H9 (cell line): ENCODE results near the gene SCGB1A1. TPM values are rescaled to one million over a fixed set of nuclear protein-coding genes. Genes with fewer than 3 reads are reported as not detected.

ENCODE experiments used
- DNase-seq: peaks from one replicate; pipeline ENCODE4 v3.0.0-alpha.2; 2017
- H2AFZ ChIP-seq: one replicate; pipeline ENCODE4 v1.6.1; 2013; ENCODE audit warnings: mild to moderate bottlenecking, low read length, control low read depth, moderate library complexity
- H2AK5ac ChIP-seq: 2 replicates; pipeline ENCODE4 v1.6.1; 2013; ENCODE audit warnings: low read length, control low read depth, mixed read lengths; ENCODE audit not compliant: insufficient read length
- H2BK120ac ChIP-seq: one replicate; pipeline ENCODE4 v1.6.1; 2013; ENCODE audit warnings: low read depth, mild to moderate bottlenecking, low read length, control low read depth, inconsistent platforms; ENCODE audit not compliant: poor library complexity, severe bottlenecking
- H2BK12ac ChIP-seq: 2 replicates; pipeline ENCODE4 v1.6.1; 2013; ENCODE audit warnings: low read length, control low read depth, mixed read lengths, low read depth; ENCODE audit not compliant: insufficient read length
- H2BK15ac ChIP-seq: 2 replicates; pipeline ENCODE4 v1.6.1; 2013; ENCODE audit warnings: low read depth, low read length, control low read depth
- H2BK20ac ChIP-seq: one replicate; pipeline ENCODE4 v1.6.1; 2013; ENCODE audit warnings: low read depth, mild to moderate bottlenecking, low read length, control low read depth, inconsistent platforms; ENCODE audit not compliant: poor library complexity, severe bottlenecking
- H2BK5ac ChIP-seq: 2 replicates; pipeline ENCODE4 v1.6.1; 2013; ENCODE audit warnings: low read length, control low read depth, mixed read lengths; ENCODE audit not compliant: insufficient read length
- H3K14ac ChIP-seq: 2 replicates; pipeline ENCODE4 v1.6.1; 2013; ENCODE audit warnings: low read length, control low read depth; ENCODE audit not compliant: insufficient read depth
- H3K18ac ChIP-seq: 2 replicates; pipeline ENCODE4 v1.6.1; 2013; ENCODE audit warnings: low read depth, mild to moderate bottlenecking, mixed read lengths, low read length, control low read depth; ENCODE audit not compliant: insufficient read length
- H3K23ac ChIP-seq: 2 replicates; pipeline ENCODE4 v1.6.1; 2013; ENCODE audit warnings: low read length, control low read depth, mixed read lengths, low read depth; ENCODE audit not compliant: insufficient read length
- H3K23me2 ChIP-seq: 2 replicates; pipeline ENCODE4 v1.6.1; 2013; ENCODE audit warnings: low read depth, mild to moderate bottlenecking, mixed read lengths, low read length, control low read depth; ENCODE audit not compliant: insufficient read length, poor library complexity, severe bottlenecking
- H3K27ac ChIP-seq: 2 replicates; pipeline ENCODE4 v1.5.1; 2013; ENCODE audit warnings: low read length, control low read depth, mixed read lengths, low read depth; ENCODE audit not compliant: insufficient read length
- H3K27me3 ChIP-seq: 2 replicates; pipeline ENCODE4 v1.6.1; 2013; ENCODE audit warnings: low read length, control low read depth, inconsistent platforms; ENCODE audit not compliant: insufficient read depth
- H3K4ac ChIP-seq: 2 replicates; pipeline ENCODE4 v1.6.1; 2013; ENCODE audit warnings: low read depth, mild to moderate bottlenecking, control low read depth, inconsistent platforms, low read length, moderate library complexity
- H3K4me1 ChIP-seq: 2 replicates; pipeline ENCODE4 v1.6.1; 2013; ENCODE audit warnings: low read length, control low read depth, inconsistent platforms; ENCODE audit not compliant: insufficient read depth
- H3K4me2 ChIP-seq: 2 replicates; pipeline ENCODE4 v1.6.1; 2013; ENCODE audit warnings: low read length, control low read depth, mixed read lengths; ENCODE audit not compliant: insufficient read length, insufficient read depth
- H3K56ac ChIP-seq: 2 replicates; pipeline ENCODE4 v1.6.1; 2013; ENCODE audit warnings: low read depth, mild to moderate bottlenecking, mixed read lengths, low read length, control low read depth; ENCODE audit not compliant: insufficient read length
- H3K79me1 ChIP-seq: 2 replicates; pipeline ENCODE4 v1.6.1; 2013; ENCODE audit warnings: low read depth, mild to moderate bottlenecking, moderate library complexity, low read length, control low read depth, inconsistent platforms; ENCODE audit not compliant: insufficient read depth, poor library complexity, severe bottlenecking
- H3K79me2 ChIP-seq: 2 replicates; pipeline ENCODE4 v1.6.1; 2013; ENCODE audit warnings: low read length, control low read depth, inconsistent platforms; ENCODE audit not compliant: insufficient read depth
- H3K9ac ChIP-seq: 2 replicates; pipeline ENCODE4 v1.6.1; 2013; ENCODE audit warnings: low read length, control low read depth, mixed read lengths; ENCODE audit not compliant: insufficient read length; ENCODE audit errors: extremely low read depth
- H3K9me3 ChIP-seq: one replicate; pipeline ENCODE4 v1.6.1; 2013; ENCODE audit warnings: low read depth, low read length, inconsistent platforms; ENCODE audit not compliant: control insufficient read depth
- H3T11ph ChIP-seq: one replicate; pipeline ENCODE4 v1.6.1; 2013; ENCODE audit warnings: mild to moderate bottlenecking, low read length, control low read depth, inconsistent platforms
- H4K20me1 ChIP-seq: one replicate; pipeline ENCODE4 v1.6.1; 2013; ENCODE audit not compliant: control insufficient read depth, insufficient read length, insufficient read depth
- H4K5ac ChIP-seq: 2 replicates; pipeline ENCODE4 v1.6.1; 2013; ENCODE audit warnings: low read depth, mild to moderate bottlenecking, mixed read lengths, low read length, control low read depth; ENCODE audit not compliant: insufficient read length
- H4K8ac ChIP-seq: replicated peaks from 2 replicates; pipeline ENCODE4 v1.6.1; 2013; ENCODE audit warnings: low read length, control low read depth, mixed read lengths, low read depth; ENCODE audit not compliant: insufficient read length
- H4K91ac ChIP-seq: 2 replicates; pipeline ENCODE4 v1.6.1; 2013; ENCODE audit warnings: low read depth, mild to moderate bottlenecking, moderate library complexity, mixed read lengths, low read length, control low read depth; ENCODE audit not compliant: insufficient read length
- H3K27ac Mint-ChIP-seq, 3 experiments: 2 replicates in 2 of 3; 3 replicates in 1 of 3; pipeline ENCODE4 v1.8.0; 2020 to 2021; ENCODE audit warnings: mixed read lengths in 3 of 3, mild to moderate bottlenecking in 1 of 3, moderate library complexity in 1 of 3
- H3K27me3 Mint-ChIP-seq: 2 replicates; pipeline ENCODE4 v1.8.0; 2021; ENCODE audit warnings: low read depth, mild to moderate bottlenecking, moderate library complexity, mixed read lengths
- H3K36me3 Mint-ChIP-seq, 3 experiments: 2 replicates in 2 of 3; 3 replicates in 1 of 3; pipeline ENCODE4 v1.8.0; 2020 to 2021; ENCODE audit warnings: low read depth in 3 of 3, mixed read lengths in 3 of 3; ENCODE audit not compliant: insufficient read depth in 1 of 3
- H3K4me1 Mint-ChIP-seq, 2 experiments: 2 replicates each; pipeline ENCODE4 v1.8.0; 2020; ENCODE audit warnings: mixed read lengths in 2 of 2
- H3K4me3 Mint-ChIP-seq, 2 experiments: 2 replicates in 1 of 2; 3 replicates in 1 of 2; pipeline ENCODE4 v1.8.0; 2020 to 2021; ENCODE audit warnings: mild to moderate bottlenecking in 2 of 2, mixed read lengths in 2 of 2, moderate library complexity in 1 of 2
- H3K9me3 Mint-ChIP-seq, 2 experiments: 2 replicates in 1 of 2; 3 replicates in 1 of 2; pipeline ENCODE4 v1.8.0; 2020; ENCODE audit warnings: mild to moderate bottlenecking in 2 of 2, mixed read lengths in 2 of 2, moderate library complexity in 1 of 2
- CTCF ChIP-seq: fragments of 200-600 bp; sonication (generic); conservative IDR thresholded peaks from 3 replicates; pipeline ENCODE4 v1.8.0; 2021; ENCODE audit warnings: antibody characterized with exemption, mild to moderate bottlenecking
- WGBS: extraction: QIAGEN DNeasy Blood & Tissue Kit; methylation state at CpG from one replicate; pipeline ENCODE4 v1.1.7; 2013; ENCODE audit warnings: missing lambda C conversion rate, low lambda C conversion rate, mixed read lengths; ENCODE audit not compliant: insufficient read length; ENCODE audit errors: extremely low coverage; 5-methylcytosine and 5-hydroxymethylcytosine counted together
- total RNA-seq: library from RNA; stranded (reverse); gene quantifications from 2 replicates; pipeline ENCODE4 v1.2.1, GENCODE V29; 2021

SCGB1A1 gene
- total RNA-seq, 1 experiment from 2014 or later: not detected

GRCh38 chr11:62372871-62373270 is 46.0 kb upstream of the SCGB1A1 start:
- H3K27ac ChIP-seq: no peak overlapping the region
- no peak overlapping the region for H2BK15ac ChIP-seq
- H3K23ac ChIP-seq: no peak overlapping the region
- H3K18ac ChIP-seq: no peak overlapping the region
- no peak overlapping the region for H2BK120ac ChIP-seq
- no peak overlapping the region for H2BK12ac ChIP-seq
- no peak overlapping the region for H3K56ac ChIP-seq
- no peak overlapping the region for H2AFZ ChIP-seq
- DNase-seq: no peak
- no CpG with 5 or more reads among the region's 6 CpGs for WGBS
- no peaks in the 10 kb centered on the region for H3K79me1 ChIP-seq
- H3K4me1 Mint-ChIP-seq: peaks cover 4 to 5% of the 10 kb centered on the region in 2 experiments
- H3K4me3 Mint-ChIP-seq: no peak overlapping the region
- H3K23me2 ChIP-seq: no peaks in the 10 kb centered on the region
- no peak overlapping the region for H4K5ac ChIP-seq
- TF ChIP-seq CTCF: no peak
- H2BK20ac ChIP-seq: no peak overlapping the region
- H3K27me3 ChIP-seq: no peaks in the 10 kb centered on the region
- H2AK5ac ChIP-seq: no peak overlapping the region
- H3K9ac ChIP-seq: no peak overlapping the region
- no peaks in the 10 kb centered on the region for H3K27me3 Mint-ChIP-seq
- no peak overlapping the region for H2BK5ac ChIP-seq
- no peaks in the 10 kb centered on the region; the same call in 1 of the 2 replicates for H3K4me1 ChIP-seq
- no peaks in the 10 kb centered on the region for H3K9me3 ChIP-seq
- H3K9me3 Mint-ChIP-seq: peaks cover 10 to 11% of the 10 kb centered on the region in 2 experiments; a peak in 4 of 5 replicates
- no peaks in the 10 kb centered on the region for H4K20me1 ChIP-seq
- peaks cover 5 to 17% (median 8%) of the 10 kb centered on the region in 3 experiments; a peak in 6 of 7 replicates for H3K36me3 Mint-ChIP-seq
- no peak overlapping the region for H4K8ac ChIP-seq
- no peak overlapping the region for H3K14ac ChIP-seq
- H3K79me2 ChIP-seq: no peaks in the 10 kb centered on the region
- no peak overlapping the region for H3K4me2 ChIP-seq
- no peak overlapping the region for H4K91ac ChIP-seq
- no peak overlapping the region for H3K4ac ChIP-seq
- H3K27ac Mint-ChIP-seq: no peak overlapping the region
- H3T11ph ChIP-seq: no peak overlapping the region
